GM19467 (cell line): ENCODE results near the gene KCNN2.

Experiments used
- ATAC-seq: cut with Tn5 transposase; IDR thresholded peaks from one replicate; pipeline ENCODE4 v1.9.1; 2021; ENCODE audit warnings: mild to moderate bottlenecking, moderate library complexity; ENCODE audit not compliant: unreplicated experiment

Gene KCNN2

GRCh38 chr5:114477816-114478334 is 116.0 kb downstream of the KCNN2 start:
- ATAC-seq: no peak

GRCh38 chr5:114500756-114501155 is 138.9 kb downstream of the KCNN2 start:
- no peak for ATAC-seq

- ATAC-seq: no peak
Observed at GRCh38 chr5:114504560-114504959, 142.7 kb downstream of the KCNN2 start.

GRCh38 chr5:114524221-114524620 is 162.4 kb downstream of the KCNN2 start:
- ATAC-seq: no peak

- ATAC-seq: no peak
Observed at GRCh38 chr5:114544561-114544960, 182.7 kb downstream of the KCNN2 start.
